Gastroesophageal sphincter (tissue), 4 donors: ENCODE measurements around the gene SKA3. TPM values are rescaled to one million over a fixed set of nuclear protein-coding genes. Genes with fewer than 3 reads are reported as not detected.

Source experiments
- ATAC-seq: fragments of 150-250 bp; one replicate; pipeline ENCODE4 v1.9.1; 2016; ENCODE audit warnings: mild to moderate bottlenecking, moderate library complexity
- H3K27ac ChIP-seq, 4 donors: fragments of 200-600 bp; sonication (generic) in 3 of 4; 1 replicate in 3 of 4; 2 replicates in 1 of 4; pipeline ENCODE4 v1.5.1; 2016 to 2019
- H3K27me3 ChIP-seq: fragments of 200-600 bp; sonication (generic); one replicate; pipeline ENCODE4 v1.5.1; 2019
- H3K36me3 ChIP-seq, 2 donors: fragments of 200-600 bp; sonication (generic); one replicate each; pipeline ENCODE4 v1.5.1; 2019; ENCODE audit warnings: control low read depth in 1 of 2
- H3K4me1 ChIP-seq, 3 donors: fragments of 200-600 bp; sonication (generic); 1 replicate in 2 of 3; 2 replicates in 1 of 3; pipeline ENCODE4 v1.5.1; 2016 to 2019; ENCODE audit warnings: control low read depth in 2 of 3
- H3K4me3 ChIP-seq, 2 donors: fragments of 200-600 bp; sonication (generic); one replicate each; pipeline ENCODE4 v1.5.1; 2019; ENCODE audit warnings: mild to moderate bottlenecking in 1 of 2, moderate library complexity in 1 of 2
- H3K9me3 ChIP-seq, 3 donors: fragments of 200-600 bp; sonication (generic); one replicate each; pipeline ENCODE4 v1.5.1; 2017 to 2019; ENCODE audit warnings: control low read depth in 2 of 3
- EP300 ChIP-seq: sonication (generic); formaldehyde crosslinking; IDR thresholded peaks from one replicate; pipeline ENCODE4 v1.6.1; 2017; ENCODE audit warnings: antibody characterized with exemption, mild to moderate bottlenecking
- POLR2A ChIP-seq, 2 donors: fragments of 450-650 bp; IDR thresholded peaks; one replicate each; pipeline ENCODE4 v1.6.1; 2017; ENCODE audit warnings: antibody characterized with exemption in 2 of 2, mild to moderate bottlenecking in 2 of 2, moderate library complexity in 1 of 2
- POLR2AphosphoS5 ChIP-seq: sonication (generic); formaldehyde crosslinking; IDR thresholded peaks from one replicate; pipeline ENCODE4 v1.6.1; 2017; ENCODE audit warnings: antibody characterized with exemption
- WGBS, 2 donors: methylation state at CpG; one replicate each; pipeline ENCODE4 v1.1.5; 2018; ENCODE audit warnings: low coverage in 1 of 2; 5-methylcytosine and 5-hydroxymethylcytosine counted together
- small RNA-seq, 4 donors: library from RNA; depleted of rRNA; stranded (forward); fragments of <200 nt; gene quantifications; one replicate each; pipeline ENCODE3, GENCODE V24; 2016
- total RNA-seq, 4 donors: library from RNA; depleted of rRNA; stranded (reverse); fragments of >200 nt; gene quantifications; one replicate each; pipeline ENCODE4 v1.1.0, GENCODE V29; 2016
- TF ChIP-seq, protein P1 (sequence below), 4 experiments: fragments of 200-600 bp in 2 of 4; fragments of 450-650 bp in 2 of 4; sonication (generic) in 1 of 4; IDR thresholded peaks; one replicate each; pipeline ENCODE4 v1.5.1; 2017 to 2019; ENCODE audit warnings: antibody characterized with exemption in 4 of 4, mild to moderate bottlenecking in 2 of 4, moderate library complexity in 2 of 4

The SKA3 gene
- total RNA-seq, 4 donors from 2014 or later = 0.19 to 0.81 (median 0.27) TPM; not detected in 1

DNA sequence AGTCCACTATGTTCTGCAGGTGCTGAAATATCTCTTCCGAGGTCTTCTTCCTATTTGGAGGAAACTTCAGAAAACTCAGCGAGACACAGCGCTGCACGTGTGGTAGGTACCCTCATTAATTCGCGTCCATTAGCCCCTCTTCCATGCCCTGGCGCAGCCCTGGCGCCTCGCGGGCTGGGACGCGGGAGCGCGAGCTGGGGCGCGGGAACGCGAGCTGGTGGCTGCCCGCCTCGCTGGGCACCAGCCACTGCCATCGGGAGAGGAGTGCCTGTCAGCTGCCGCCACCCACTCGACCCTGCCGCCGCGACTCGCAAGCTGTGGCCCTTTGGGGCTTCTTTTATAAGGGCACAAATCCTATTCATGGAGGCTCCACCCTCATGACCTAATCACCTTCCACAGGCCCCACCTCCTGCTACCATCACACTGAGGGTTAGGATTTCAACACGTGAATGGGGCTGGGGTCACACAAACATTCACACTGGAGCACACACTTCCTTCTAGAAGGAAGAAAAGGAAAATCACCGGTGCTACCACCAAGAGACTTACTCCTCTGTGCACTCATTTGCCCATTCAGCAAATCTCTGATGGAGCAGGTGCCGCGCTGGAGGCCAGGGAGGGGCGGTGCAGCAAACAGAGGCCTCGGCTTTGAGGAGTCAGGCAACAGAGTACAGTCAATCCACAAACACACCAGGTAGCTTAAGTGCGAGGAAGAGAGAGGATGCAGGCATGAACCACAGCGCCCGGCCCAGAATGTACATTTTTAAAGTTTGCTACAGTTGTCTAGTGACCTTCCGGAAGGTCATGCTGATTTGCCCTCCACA lies 71.9 kb downstream of the SKA3 start:
- Histone ChIP-seq H3K4me3 (no peak overlapping the region), H3K4me1 (no peaks in the 10 kb centered on the region), H3K27ac (no peak overlapping the region), H3K27me3 (no peaks in the 10 kb centered on the region), H3K9me3 (no peaks in the 10 kb centered on the region), H3K36me3 (no peaks in the 10 kb centered on the region)
- TF ChIP-seq POLR2AphosphoS5 = no peak
- no peak for TF ChIP-seq POLR2A (IDR thresholded peaks at IDR 0.05)
- TF ChIP-seq EP300 = no peak
- TF ChIP-seq, protein P1, sequence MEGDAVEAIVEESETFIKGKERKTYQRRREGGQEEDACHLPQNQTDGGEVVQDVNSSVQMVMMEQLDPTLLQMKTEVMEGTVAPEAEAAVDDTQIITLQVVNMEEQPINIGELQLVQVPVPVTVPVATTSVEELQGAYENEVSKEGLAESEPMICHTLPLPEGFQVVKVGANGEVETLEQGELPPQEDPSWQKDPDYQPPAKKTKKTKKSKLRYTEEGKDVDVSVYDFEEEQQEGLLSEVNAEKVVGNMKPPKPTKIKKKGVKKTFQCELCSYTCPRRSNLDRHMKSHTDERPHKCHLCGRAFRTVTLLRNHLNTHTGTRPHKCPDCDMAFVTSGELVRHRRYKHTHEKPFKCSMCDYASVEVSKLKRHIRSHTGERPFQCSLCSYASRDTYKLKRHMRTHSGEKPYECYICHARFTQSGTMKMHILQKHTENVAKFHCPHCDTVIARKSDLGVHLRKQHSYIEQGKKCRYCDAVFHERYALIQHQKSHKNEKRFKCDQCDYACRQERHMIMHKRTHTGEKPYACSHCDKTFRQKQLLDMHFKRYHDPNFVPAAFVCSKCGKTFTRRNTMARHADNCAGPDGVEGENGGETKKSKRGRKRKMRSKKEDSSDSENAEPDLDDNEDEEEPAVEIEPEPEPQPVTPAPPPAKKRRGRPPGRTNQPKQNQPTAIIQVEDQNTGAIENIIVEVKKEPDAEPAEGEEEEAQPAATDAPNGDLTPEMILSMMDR (IDR thresholded peaks at IDR 0.05) = no peak
- WGBS, 2 donors = 86 to 92% methylated on average over 3 to 28 of the region's 37 CpGs
- ATAC-seq = no peak

Small RNAs within 50 kb of the gene (small RNA-seq; reads per million reads assigned to genes)
- 0 reads per million in 4 donors for gene AL158032.1
- 0 reads per million in 4 donors for gene RF00086
- gene RF02116 = 0 reads per million in 4 donors

Other genes starting within 250 kb of the SKA3 start
- gene LATS2, start 115.0 kb downstream of the SKA3 start, total RNA-seq = 10 to 100 TPM; 42.2 to 95.4 (median 56.5) TPM
- 100 to 1,000 TPM in 1 of 4 donors, 10 to 100 TPM in 3; 74.7 to 108 (median 86.1) TPM for gene SAP18, start 36.4 kb downstream of the SKA3 start, total RNA-seq
- 10 to 100 TPM; 19.8 to 50.3 (median 28.6) TPM for gene MRPL57, start 106 bp upstream of the SKA3 start, total RNA-seq